Activated CD4-positive, alpha-beta T cell treated with anti-CD3 and anti-CD28 coated beads, Interleukin-2, amount 10 ng/mL, durations not matched to agents 24 days and 14 days (primary cell): ENCODE results near the gene LCE7A. TPM values are rescaled to one million over a fixed set of nuclear protein-coding genes. Genes with fewer than 3 reads are reported as not detected.

Experiments
- DNase-seq: peaks from one replicate; pipeline ENCODE4 v3.0.0; 2022
- H3K27ac Mint-ChIP-seq: one replicate; pipeline ENCODE4 v1.8.0; 2022; ENCODE audit warnings: mild to moderate bottlenecking, mixed read lengths
- H3K27me3 Mint-ChIP-seq: one replicate; pipeline ENCODE4 v1.8.0; 2022; ENCODE audit warnings: mixed read lengths
- H3K36me3 Mint-ChIP-seq: one replicate; pipeline ENCODE4 v1.8.0; 2022; ENCODE audit warnings: low read depth, mild to moderate bottlenecking, mixed read lengths
- H3K4me1 Mint-ChIP-seq: one replicate; pipeline ENCODE4 v1.8.0; 2021; ENCODE audit warnings: mixed read lengths
- H3K4me3 Mint-ChIP-seq: one replicate; pipeline ENCODE4 v1.8.0; 2022; ENCODE audit warnings: mild to moderate bottlenecking, moderate library complexity, mixed read lengths
- H3K9me3 Mint-ChIP-seq: one replicate; pipeline ENCODE4 v1.8.0; 2021; ENCODE audit warnings: mixed read lengths
- intact Hi-C: fragments of 100-400 bp; cut with micrococcal nuclease; formaldehyde crosslinking; loops from one replicate; pipeline ENCODE4 v1.15.1; 2023
- total RNA-seq: library from RNA; stranded (reverse); gene quantifications from 2 replicates; pipeline ENCODE4 v1.2.3, GENCODE V29; 2022

LCE7A gene
- total RNA-seq, 1 donor from 2014 or later, result not detected

DNA sequence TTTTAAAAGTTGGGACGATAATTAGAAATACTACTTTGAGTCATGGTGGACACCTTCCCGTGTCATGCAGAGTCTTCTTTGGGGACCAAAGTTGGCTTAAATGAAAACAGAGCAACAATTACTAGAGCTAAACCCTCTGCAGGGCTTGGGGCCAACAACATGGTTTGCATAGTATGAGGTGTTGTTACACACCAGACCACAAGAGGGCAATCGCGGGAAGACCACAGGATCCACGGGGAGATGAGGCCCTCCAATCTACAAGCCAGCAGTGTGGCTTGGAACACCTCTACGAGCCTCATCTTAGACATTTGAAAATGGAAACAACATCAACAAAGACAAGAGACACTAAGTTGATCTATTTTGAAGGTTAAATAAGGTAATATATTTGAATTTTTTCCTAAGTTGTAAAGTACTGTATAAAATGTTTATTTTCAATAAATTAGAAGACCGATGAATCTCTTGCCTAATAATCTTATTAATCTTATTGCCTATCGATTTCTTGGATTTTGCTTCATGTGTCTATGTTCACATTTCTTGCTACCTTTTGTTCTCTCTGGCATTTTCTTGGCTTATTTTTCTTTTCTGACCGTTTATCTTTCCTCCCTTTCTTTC is 10.1 kb downstream of the LCE7A start:
- peak; percentile 88 for DNase-seq
- Mint-ChIP-seq H3K27me3 (no peaks in the 10 kb centered on the region), H3K36me3 (no peaks in the 10 kb centered on the region), H3K27ac (no peak overlapping the region), H3K9me3 (no peaks in the 10 kb centered on the region), H3K4me3 (no peak overlapping the region), H3K4me1 (no peaks in the 10 kb centered on the region)
- intact Hi-C loops, result loop anchor here (1.0 kb wide), 1 partner anchor 353 kb away; no protein-coding TSS in a partner anchor

GRCh38 chr1:152870831-152871730 is 11.3 kb downstream of the LCE7A start:
- Mint-ChIP-seq H3K27ac (no peak overlapping the region), H3K4me3 (no peak overlapping the region), H3K36me3 (no peaks in the 10 kb centered on the region), H3K9me3 (no peaks in the 10 kb centered on the region), H3K4me1 (no peaks in the 10 kb centered on the region), H3K27me3 (no peaks in the 10 kb centered on the region)
- intact Hi-C loops, result loop anchor here (1.0 kb wide), 1 partner anchor 352 kb away; no protein-coding TSS in a partner anchor
- DNase-seq, result peak; percentile 65

- Mint-ChIP-seq H3K9me3 (no peaks in the 10 kb centered on the region), H3K4me3 (no peak overlapping the region), H3K4me1 (no peaks in the 10 kb centered on the region), H3K27me3 (peaks cover 3% of the 10 kb centered on the region), H3K36me3 (no peaks in the 10 kb centered on the region), H3K27ac (no peak overlapping the region)
- peak; percentile 18 for DNase-seq
- intact Hi-C loops, result no loop called here
Observed at GRCh38 chr1:152871731-152872126, 11.9 kb downstream of the LCE7A start.

DNA sequence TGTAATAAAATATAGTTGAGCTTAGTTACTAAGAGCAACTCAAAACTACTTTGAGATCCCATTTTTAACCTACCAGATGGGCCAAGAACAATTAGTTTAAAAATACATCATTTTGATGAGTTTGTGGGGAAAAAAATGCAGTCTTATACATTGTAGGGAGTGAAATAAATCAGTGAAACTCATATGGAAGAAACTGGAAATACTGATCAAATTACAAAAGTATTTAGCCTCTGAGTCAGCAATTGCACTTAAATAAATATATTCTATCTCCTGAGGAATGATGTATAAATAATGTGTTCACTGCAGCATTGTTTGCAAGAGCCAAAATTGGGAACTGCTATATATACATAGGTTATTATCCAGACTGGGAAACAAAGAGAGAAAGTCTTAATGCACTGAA is 13.7 kb downstream of the LCE7A start:
- no peak overlapping the region for H3K4me3 Mint-ChIP-seq
- no peaks in the 10 kb centered on the region for H3K36me3 Mint-ChIP-seq
- H3K27ac Mint-ChIP-seq, result no peak overlapping the region
- peaks cover 7% of the 10 kb centered on the region for H3K27me3 Mint-ChIP-seq
- H3K9me3 Mint-ChIP-seq, result peaks cover 3% of the 10 kb centered on the region
- DNase-seq, result no peak
- H3K4me1 Mint-ChIP-seq, result no peaks in the 10 kb centered on the region
- intact Hi-C loops, result no loop called here

DNA sequence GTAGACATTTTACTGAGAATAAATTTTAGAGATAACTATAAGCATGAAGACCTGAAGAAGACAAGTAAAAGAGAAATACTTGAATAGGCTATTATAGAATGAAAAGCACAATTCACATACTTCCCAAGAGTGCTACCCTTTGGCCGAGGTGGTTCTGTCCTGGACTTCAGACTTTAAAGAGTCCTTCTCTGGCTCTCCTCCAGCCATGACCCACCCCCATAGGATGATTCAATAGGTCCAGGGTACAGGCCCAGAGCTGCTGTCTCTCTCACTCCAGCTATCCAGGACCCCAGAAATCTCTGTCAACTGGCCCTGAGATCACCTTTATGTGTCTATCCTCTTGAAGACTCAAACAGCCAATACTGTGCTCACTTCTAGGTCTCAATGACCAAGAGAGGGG is 17.0 kb downstream of the LCE7A start:
- no peak overlapping the region for H3K27ac Mint-ChIP-seq
- peaks cover 3% of the 10 kb centered on the region for H3K4me1 Mint-ChIP-seq
- H3K4me3 Mint-ChIP-seq, result no peak overlapping the region
- H3K27me3 Mint-ChIP-seq, result peaks cover 7% of the 10 kb centered on the region
- no peak for DNase-seq
- peaks cover 3% of the 10 kb centered on the region for H3K9me3 Mint-ChIP-seq
- no peaks in the 10 kb centered on the region for H3K36me3 Mint-ChIP-seq
- intact Hi-C loops, result no loop called here

- DNase-seq, result peak; percentile 58
- H3K27me3 Mint-ChIP-seq, result peaks cover 7% of the 10 kb centered on the region
- no peak within 1 kb of the TSS for H3K4me3 Mint-ChIP-seq
- no peak within 1 kb of the TSS for H3K27ac Mint-ChIP-seq
- H3K9me3 Mint-ChIP-seq, result peaks cover 3% of the 10 kb centered on the region
- intact Hi-C loops, result no loop called here
- H3K36me3 Mint-ChIP-seq, result no peaks in the 10 kb centered on the region
- H3K4me1 Mint-ChIP-seq, result peaks cover 3% of the 10 kb centered on the region
Observed at GRCh38 chr1:152878042-152878441, 18.2 kb downstream of the LCE7A start, which contains the start of gene SMCP. SMCP (plus strand) TSS chr1:152878322; CDS start chr1:152884423, 6,101 bp downstream.

- Mint-ChIP-seq H3K4me3 (no peak overlapping the region), H3K27me3 (peaks cover 7% of the 10 kb centered on the region), H3K9me3 (peaks cover 3% of the 10 kb centered on the region), H3K36me3 (no peaks in the 10 kb centered on the region), H3K4me1 (peaks cover 3% of the 10 kb centered on the region), H3K27ac (no peak overlapping the region)
- DNase-seq, result no peak
- intact Hi-C loops, result no loop called here
Observed at GRCh38 chr1:152879559-152880198, 19.9 kb downstream of the LCE7A start.

DNA sequence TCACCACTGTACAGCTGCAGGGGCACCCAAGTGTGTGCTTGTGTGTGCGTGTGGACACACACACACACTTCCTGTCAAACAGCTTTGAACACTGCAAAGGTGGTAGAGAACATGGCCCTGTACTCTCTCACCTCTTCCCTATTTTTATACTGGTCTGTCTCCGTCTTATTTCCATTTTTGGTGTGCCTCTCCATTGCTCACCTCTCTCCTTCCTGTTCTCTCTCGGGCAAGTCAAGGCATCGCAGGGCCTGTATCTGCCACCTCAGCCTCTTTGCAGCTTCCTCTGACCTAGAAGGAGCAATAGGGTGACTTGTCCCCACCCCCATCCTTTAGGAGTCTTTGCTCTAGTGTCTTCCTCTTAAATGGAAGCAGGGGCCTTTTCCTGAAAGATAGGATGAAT is 20.5 kb downstream of the LCE7A start:
- H3K4me1 Mint-ChIP-seq, result peaks cover 3% of the 10 kb centered on the region
- peaks cover 7% of the 10 kb centered on the region for H3K27me3 Mint-ChIP-seq
- intact Hi-C loops, result no loop called here
- no peaks in the 10 kb centered on the region for H3K36me3 Mint-ChIP-seq
- H3K4me3 Mint-ChIP-seq, result no peak overlapping the region
- peaks cover 3% of the 10 kb centered on the region for H3K9me3 Mint-ChIP-seq
- H3K27ac Mint-ChIP-seq, result no peak overlapping the region
- DNase-seq, result no peak

GRCh38 chr1:152880907-152881306 is 21.1 kb downstream of the LCE7A start:
- DNase-seq, result peak; percentile 43
- Mint-ChIP-seq H3K4me3 (no peak overlapping the region), H3K27ac (no peak overlapping the region), H3K36me3 (no peaks in the 10 kb centered on the region), H3K4me1 (peaks cover 3% of the 10 kb centered on the region), H3K27me3 (peaks cover 10% of the 10 kb centered on the region), H3K9me3 (peaks cover 3% of the 10 kb centered on the region)
- intact Hi-C loops, result no loop called here

GRCh38 chr1:152884085-152884484 is 24.3 kb downstream of the LCE7A start:
- intact Hi-C loops, result no loop called here
- Mint-ChIP-seq H3K36me3 (no peaks in the 10 kb centered on the region), H3K27me3 (peaks cover 3% of the 10 kb centered on the region), H3K27ac (no peak overlapping the region), H3K4me1 (peaks cover 3% of the 10 kb centered on the region), H3K4me3 (no peak overlapping the region), H3K9me3 (no peaks in the 10 kb centered on the region)
- peak; percentile 25 for DNase-seq

DNA sequence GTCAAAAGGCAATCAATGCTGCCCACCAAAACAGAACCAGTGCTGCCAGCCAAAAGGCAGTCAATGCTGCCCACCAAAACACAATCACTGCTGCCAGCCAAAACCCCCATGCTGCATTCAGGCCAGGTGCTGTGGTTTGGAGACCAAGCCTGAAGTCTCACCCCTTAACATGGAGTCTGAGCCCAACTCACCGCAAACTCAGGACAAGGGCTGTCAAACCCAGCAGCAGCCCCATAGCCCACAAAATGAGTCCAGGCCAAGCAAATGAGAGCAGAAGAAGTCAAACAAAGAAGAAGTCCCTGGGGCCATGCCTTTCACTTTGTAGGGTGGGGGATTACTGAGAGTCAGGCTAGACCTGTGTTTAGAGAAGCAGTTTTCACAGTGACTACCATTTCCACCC is 24.7 kb downstream of the LCE7A start:
- Mint-ChIP-seq H3K27ac (no peak overlapping the region), H3K36me3 (no peaks in the 10 kb centered on the region), H3K4me3 (no peak overlapping the region), H3K27me3 (peaks cover 3% of the 10 kb centered on the region), H3K9me3 (no peaks in the 10 kb centered on the region), H3K4me1 (peaks cover 3% of the 10 kb centered on the region)
- intact Hi-C loops, result no loop called here
- peak; percentile 25 for DNase-seq

GRCh38 chr1:152884966-152885624 is 25.3 kb downstream of the LCE7A start:
- Mint-ChIP-seq H3K4me3 (no peak overlapping the region), H3K27me3 (peaks cover 3% of the 10 kb centered on the region), H3K4me1 (peaks cover 3% of the 10 kb centered on the region), H3K36me3 (no peaks in the 10 kb centered on the region), H3K9me3 (no peaks in the 10 kb centered on the region), H3K27ac (no peak overlapping the region)
- intact Hi-C loops, result no loop called here
- DNase-seq, result peak; percentile 27

DNA sequence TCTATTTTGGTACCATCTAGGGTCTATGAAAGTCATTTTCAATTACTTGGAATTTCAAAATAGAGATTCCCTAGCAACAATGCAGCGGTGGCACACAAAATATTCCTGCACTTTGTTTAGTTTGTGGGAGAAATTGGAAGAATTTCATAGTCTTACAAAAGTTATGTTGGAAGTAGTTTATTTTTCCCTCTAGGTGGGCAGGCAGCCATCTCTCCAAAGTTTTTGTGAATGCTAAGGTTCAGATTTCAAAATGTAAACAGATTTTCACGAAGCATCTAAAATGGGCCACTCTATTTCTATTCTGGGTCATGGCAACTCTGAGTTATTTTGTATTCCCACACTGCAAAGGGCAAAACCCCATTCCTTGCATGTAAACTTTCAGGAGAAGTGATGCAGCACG is 26.3 kb downstream of the LCE7A start:
- no peaks in the 10 kb centered on the region for H3K9me3 Mint-ChIP-seq
- H3K4me1 Mint-ChIP-seq, result no peaks in the 10 kb centered on the region
- no peaks in the 10 kb centered on the region for H3K36me3 Mint-ChIP-seq
- H3K4me3 Mint-ChIP-seq, result no peak overlapping the region
- intact Hi-C loops, result no loop called here
- peaks cover 3% of the 10 kb centered on the region for H3K27me3 Mint-ChIP-seq
- H3K27ac Mint-ChIP-seq, result no peak overlapping the region
- DNase-seq, result no peak
